Upper lobe of right lung (tissue), 1 donor: ENCODE measurements around the gene PTH1R. TPM values are rescaled to one million over a fixed set of nuclear protein-coding genes. Genes with fewer than 3 reads are reported as not detected.

Source experiments
- ATAC-seq: fragments of 200-7000 bp; cut with Tn5 transposase; one replicate; pipeline ENCODE4 v1.9.1; 2020; ENCODE audit warnings: mild to moderate bottlenecking, moderate library complexity
- DNase-seq: peaks from one replicate; pipeline ENCODE4 v3.0.0-alpha.2; 2020
- H3K27ac ChIP-seq: fragments of 200-600 bp; one replicate; pipeline ENCODE4 v1.8.0; 2022
- H3K27me3 ChIP-seq: fragments of 200-600 bp; one replicate; pipeline ENCODE4 v1.8.0; 2022; ENCODE audit warnings: mild to moderate bottlenecking
- H3K36me3 ChIP-seq: fragments of 200-600 bp; one replicate; pipeline ENCODE4 v1.8.0; 2022
- H3K4me1 ChIP-seq: fragments of 200-600 bp; one replicate; pipeline ENCODE4 v1.8.0; 2022
- H3K4me3 ChIP-seq: fragments of 200-600 bp; one replicate; pipeline ENCODE4 v1.8.0; 2022; ENCODE audit warnings: mild to moderate bottlenecking
- H3K9me3 ChIP-seq: fragments of 200-600 bp; one replicate; pipeline ENCODE4 v1.8.0; 2022
- CTCF ChIP-seq: fragments of 200-600 bp; IDR thresholded peaks from one replicate; pipeline ENCODE4 v1.8.0; 2022; ENCODE audit warnings: antibody characterized with exemption
- intact Hi-C: fragments of 100-400 bp; cut with DNase I; formaldehyde crosslinking; loops from one replicate; pipeline ENCODE4 v1.11.0; 2022
- total RNA-seq: library from RNA; stranded (reverse); fragmentation: NEBNext Ultra II Directional; extraction: Animal tissue kit (Norgen Biotek cat#: 25700); gene quantifications from one replicate; pipeline ENCODE4 v1.2.1, GENCODE V29; 2021
- donor health status: DM: no; HTN: yes; CAD: no; lungs with severe emphysema.

PTH1R gene
- total RNA-seq, 1 donor from 2014 or later = 14.9 TPM

GRCh38 chr3:46884427-46884826 lies 6.9 kb downstream of the PTH1R start:
- Histone ChIP-seq H3K27ac (no peak overlapping the region), H3K9me3 (no peaks in the 10 kb centered on the region), H3K4me1 (peaks cover 9% of the 10 kb centered on the region), H3K36me3 (no peaks in the 10 kb centered on the region), H3K27me3 (peaks cover 36% of the 10 kb centered on the region), H3K4me3 (peak overlapping the region; percentile 58)
- TF ChIP-seq CTCF = no peak
- no peak for DNase-seq
- no peak for ATAC-seq
- intact Hi-C loops = no loop called here

- DNase-seq (no peak), ATAC-seq (no peak)
- H3K36me3 ChIP-seq = no peaks in the 10 kb centered on the region
- intact Hi-C loops = no loop called here
- no peak overlapping the region for H3K4me3 ChIP-seq
- TF ChIP-seq CTCF = no peak
- no peak overlapping the region for H3K27ac ChIP-seq
- no peaks in the 10 kb centered on the region for H3K9me3 ChIP-seq
- H3K4me1 ChIP-seq = peaks cover 14% of the 10 kb centered on the region
- H3K27me3 ChIP-seq = peaks cover 36% of the 10 kb centered on the region
Observed at GRCh38 chr3:46884929-46885328, 7.4 kb downstream of the PTH1R start.

- intact Hi-C loops = no loop called here
- no peak for TF ChIP-seq CTCF
- peaks cover 35% of the 10 kb centered on the region for H3K27me3 ChIP-seq
- no peak overlapping the region for H3K27ac ChIP-seq
- H3K4me1 ChIP-seq = peaks cover 18% of the 10 kb centered on the region
- no peak for DNase-seq
- no peak for ATAC-seq
- no peaks in the 10 kb centered on the region for H3K9me3 ChIP-seq
- H3K4me3 ChIP-seq = no peak overlapping the region
- H3K36me3 ChIP-seq = no peaks in the 10 kb centered on the region
Observed at GRCh38 chr3:46885612-46886011, 8.1 kb downstream of the PTH1R start.

GRCh38 chr3:46887980-46888494 lies 10.5 kb downstream of the PTH1R start:
- ATAC-seq (no peak), DNase-seq (no peak)
- Histone ChIP-seq H3K4me1 (peaks cover 26% of the 10 kb centered on the region), H3K4me3 (no peak overlapping the region), H3K9me3 (no peaks in the 10 kb centered on the region), H3K27ac (no peak overlapping the region), H3K36me3 (no peaks in the 10 kb centered on the region), H3K27me3 (peaks cover 13% of the 10 kb centered on the region)
- TF ChIP-seq CTCF = no peak
- intact Hi-C loops = no loop called here

- Histone ChIP-seq H3K36me3 (no peaks in the 10 kb centered on the region), H3K9me3 (no peaks in the 10 kb centered on the region), H3K4me1 (peaks cover 22% of the 10 kb centered on the region), H3K27ac (no peak overlapping the region), H3K27me3 (peaks cover 9% of the 10 kb centered on the region), H3K4me3 (no peak overlapping the region)
- no peak for TF ChIP-seq CTCF
- ATAC-seq (no peak), DNase-seq (no peak)
- intact Hi-C loops = no loop called here
Observed at GRCh38 chr3:46888705-46889104, 11.2 kb downstream of the PTH1R start.
